ENCODE data around the gene FOXB2. TPM values are rescaled to one million over a fixed set of nuclear protein-coding genes. Genes with fewer than 3 reads are reported as not detected.
"Not testable (repeated sequence)": the region's sequence is repeated elsewhere in the genome, so short reads cannot be mapped to it uniquely, and the experiment has no call there.

The FOXB2 gene
- not detected for total RNA-seq

DNA sequence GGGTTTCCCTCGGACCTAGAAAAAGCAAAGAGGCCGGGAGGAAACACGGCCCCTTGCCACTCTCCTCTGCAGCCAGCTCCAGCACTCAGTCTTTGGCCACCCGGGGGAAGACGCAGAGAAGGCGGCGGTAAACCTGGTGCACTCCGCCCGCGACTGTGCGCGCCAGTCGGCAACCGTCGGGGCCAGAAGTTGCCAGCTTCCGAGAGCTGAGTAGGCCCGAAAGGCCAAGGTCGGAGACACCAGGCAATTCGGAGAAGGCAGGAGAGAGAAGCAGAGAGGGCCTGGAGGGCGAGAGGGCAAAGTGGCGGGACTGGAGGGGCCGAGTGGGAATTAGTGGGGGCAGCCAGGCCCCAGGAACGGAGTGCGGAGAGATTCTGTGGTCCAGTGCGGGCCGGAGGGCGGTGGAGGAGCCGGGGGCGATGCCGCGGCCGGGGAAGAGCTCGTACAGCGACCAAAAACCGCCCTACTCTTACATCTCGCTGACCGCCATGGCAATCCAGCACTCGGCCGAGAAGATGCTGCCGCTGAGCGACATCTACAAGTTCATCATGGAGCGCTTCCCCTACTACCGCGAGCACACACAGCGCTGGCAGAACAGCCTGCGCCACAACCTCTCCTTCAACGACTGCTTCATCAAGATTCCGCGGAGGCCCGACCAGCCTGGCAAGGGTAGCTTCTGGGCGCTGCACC lies at the start of gene FOXB2:
Gene FOXB2 (plus strand): TSS at position 420 of the 690 bp plus-strand sequence. CDS start 0 bp downstream, at position 420.
- WGBS, result 10% methylated on average over 51 of the region's 51 CpGs
- intact Hi-C loops (cut with DNase I), result no loop called here
- H3K27ac ChIP-seq (replicated peaks in 1 of 4), result no peak within 1 kb of the TSS
- H3K9me3 ChIP-seq, result no peaks in the 10 kb centered on the region
- no peak for TF ChIP-seq POLR2AphosphoS5 (IDR thresholded peaks at IDR 0.05)
- TF ChIP-seq, protein P1, sequence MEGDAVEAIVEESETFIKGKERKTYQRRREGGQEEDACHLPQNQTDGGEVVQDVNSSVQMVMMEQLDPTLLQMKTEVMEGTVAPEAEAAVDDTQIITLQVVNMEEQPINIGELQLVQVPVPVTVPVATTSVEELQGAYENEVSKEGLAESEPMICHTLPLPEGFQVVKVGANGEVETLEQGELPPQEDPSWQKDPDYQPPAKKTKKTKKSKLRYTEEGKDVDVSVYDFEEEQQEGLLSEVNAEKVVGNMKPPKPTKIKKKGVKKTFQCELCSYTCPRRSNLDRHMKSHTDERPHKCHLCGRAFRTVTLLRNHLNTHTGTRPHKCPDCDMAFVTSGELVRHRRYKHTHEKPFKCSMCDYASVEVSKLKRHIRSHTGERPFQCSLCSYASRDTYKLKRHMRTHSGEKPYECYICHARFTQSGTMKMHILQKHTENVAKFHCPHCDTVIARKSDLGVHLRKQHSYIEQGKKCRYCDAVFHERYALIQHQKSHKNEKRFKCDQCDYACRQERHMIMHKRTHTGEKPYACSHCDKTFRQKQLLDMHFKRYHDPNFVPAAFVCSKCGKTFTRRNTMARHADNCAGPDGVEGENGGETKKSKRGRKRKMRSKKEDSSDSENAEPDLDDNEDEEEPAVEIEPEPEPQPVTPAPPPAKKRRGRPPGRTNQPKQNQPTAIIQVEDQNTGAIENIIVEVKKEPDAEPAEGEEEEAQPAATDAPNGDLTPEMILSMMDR (IDR thresholded peaks at IDR 0.05), result no peak
- H3K4me1 ChIP-seq, result peaks cover 56 to 75% (median 70%) of the 10 kb centered on the region in 4 donors
- DNase-seq (ENCODE audit: extremely low spot score), result peak; percentile 75
- H3K4me3 ChIP-seq, result peak within 1 kb of the TSS; percentile 29 to 48 (median 39)
- peaks cover 35 to 100% (median 97%) of the 10 kb centered on the region in 4 donors for H3K27me3 ChIP-seq
- no peaks in the 10 kb centered on the region for H3K36me3 ChIP-seq

DNA sequence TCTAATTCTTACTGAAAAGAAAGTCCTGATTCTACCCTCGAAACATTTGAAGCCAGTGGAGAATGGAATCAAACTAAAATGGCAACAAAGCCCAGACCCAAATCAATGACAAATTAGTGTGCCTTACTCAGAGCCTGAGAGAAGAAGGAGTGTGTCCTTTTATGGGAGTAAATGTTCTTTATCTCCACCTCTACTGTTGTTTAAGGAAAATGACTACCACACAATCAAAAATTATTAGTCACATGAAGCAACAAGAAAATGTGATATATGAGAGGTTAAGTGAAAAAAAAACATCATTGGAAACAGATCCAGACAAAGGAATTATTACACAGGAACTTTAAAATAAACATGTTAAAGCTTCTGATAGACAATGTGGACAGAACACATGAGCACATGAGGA lies 49.7 kb upstream of the FOXB2 start:
- H3K36me3 ChIP-seq, result no peaks in the 10 kb centered on the region
- no peaks in the 10 kb centered on the region for H3K27me3 ChIP-seq
- H3K4me1 ChIP-seq, result no peaks in the 10 kb centered on the region
- peaks cover 0 to 15% (median 0%) of the 10 kb centered on the region in 4 donors for H3K9me3 ChIP-seq
- intact Hi-C loops (cut with DNase I), result no loop called here
- WGBS, result 89% methylated on average over 1 of the region's 1 CpG
- no peak overlapping the region for H3K4me3 ChIP-seq
- DNase-seq (ENCODE audit: extremely low spot score), result no peak
- TF ChIP-seq POLR2AphosphoS5 (IDR thresholded peaks at IDR 0.05) (no peak), EP300 (IDR thresholded peaks at IDR 0.05) (no peak), POLR2A (IDR thresholded peaks at IDR 0.05; ENCODE audit: low read depth) (no peak)
- TF ChIP-seq, protein P1 (IDR thresholded peaks at IDR 0.05), result no peak
- H3K27ac ChIP-seq (replicated peaks in 1 of 4), result no peak overlapping the region

DNA sequence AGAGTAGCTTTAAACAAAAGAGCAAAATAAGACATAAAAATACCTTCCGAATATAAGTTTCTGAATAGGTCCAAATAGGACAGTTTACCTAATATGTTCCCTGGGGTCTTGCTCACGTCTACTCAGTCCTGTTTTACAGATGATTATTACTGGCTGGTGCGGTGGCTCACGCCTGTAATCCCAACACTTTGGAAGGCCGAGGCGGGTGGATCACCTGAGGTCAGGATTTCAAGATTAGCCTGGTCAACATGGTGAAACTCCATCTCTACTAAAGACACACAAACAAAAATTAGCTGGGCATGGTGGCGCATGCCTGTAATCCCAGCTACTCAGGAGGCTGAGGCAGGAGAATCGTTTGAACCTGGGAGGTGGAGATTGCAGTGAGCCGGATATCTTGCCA lies 40.6 kb upstream of the FOXB2 start:
- H3K4me3 ChIP-seq; H3K27ac ChIP-seq (replicated peaks in 1 of 4); intact Hi-C loops (cut with DNase I); H3K4me1 ChIP-seq; H3K27me3 ChIP-seq; DNase-seq (ENCODE audit: extremely low spot score); H3K9me3 ChIP-seq; H3K36me3 ChIP-seq: not testable (repeated sequence)
- 85% methylated on average over 9 of the region's 9 CpGs for WGBS

DNA sequence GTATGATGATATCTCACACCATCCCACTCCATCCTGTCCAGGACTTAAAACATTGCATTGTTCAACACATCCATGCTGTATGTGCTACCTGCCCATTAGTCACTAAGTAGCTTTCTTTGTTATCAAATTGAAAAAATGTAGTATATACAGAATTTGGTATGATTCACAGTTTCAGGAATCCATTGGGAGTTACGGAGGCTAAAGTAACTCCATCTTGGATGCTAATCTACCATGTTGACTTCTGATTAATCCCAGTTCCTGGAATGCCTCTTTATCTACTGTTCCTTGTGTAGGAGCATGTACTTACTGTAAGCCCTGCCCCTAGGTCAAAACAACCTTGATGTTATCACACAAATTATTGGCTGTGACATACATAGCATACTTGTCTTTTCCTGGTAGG lies 38.9 kb upstream of the FOXB2 start:
- no peaks in the 10 kb centered on the region for H3K27me3 ChIP-seq
- 25% methylated on average over 1 of the region's 1 CpG for WGBS
- H3K27ac ChIP-seq (replicated peaks in 1 of 4), result no peak overlapping the region
- H3K4me3 ChIP-seq, result no peak overlapping the region
- peaks cover 0 to 4% (median 0%) of the 10 kb centered on the region in 4 donors for H3K4me1 ChIP-seq
- intact Hi-C loops (cut with DNase I), result no loop called here
- H3K36me3 ChIP-seq, result no peaks in the 10 kb centered on the region
- H3K9me3 ChIP-seq, result no peaks in the 10 kb centered on the region
- DNase-seq (ENCODE audit: extremely low spot score), result no peak
- no peak for TF ChIP-seq POLR2A (IDR thresholded peaks at IDR 0.05; ENCODE audit: low read depth)
- TF ChIP-seq, protein P1 (IDR thresholded peaks at IDR 0.05), result no peak

DNA sequence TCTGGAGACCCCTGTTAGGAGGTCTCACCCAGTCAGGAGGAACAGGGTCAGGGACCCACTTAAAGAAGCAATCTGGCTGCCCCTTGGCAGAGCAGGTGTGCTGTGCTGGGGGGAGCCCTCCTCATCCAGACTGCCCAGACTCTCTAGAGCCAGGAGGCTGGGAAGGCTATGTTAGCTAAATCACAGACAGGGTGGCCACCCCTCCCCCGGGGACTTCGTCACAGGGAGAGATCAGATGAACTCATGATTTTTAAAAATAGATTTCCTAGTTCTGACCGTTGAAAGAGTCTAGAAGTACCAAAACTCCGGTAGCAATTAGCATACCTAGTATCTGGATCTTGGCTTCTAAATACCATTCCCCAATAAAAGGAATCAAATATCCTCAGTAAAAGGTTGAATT lies 35.0 kb upstream of the FOXB2 start:
- 67% methylated on average over 4 of the region's 4 CpGs for WGBS

More for the DNA sequence above, 35.0 kb upstream of the FOXB2 start:
- intact Hi-C loops (cut with DNase I), result no loop called here
- TF ChIP-seq EP300 (IDR thresholded peaks at IDR 0.05), result no peak
- no peak for TF ChIP-seq POLR2AphosphoS5 (IDR thresholded peaks at IDR 0.05)
- TF ChIP-seq, protein P1 (IDR thresholded peaks at IDR 0.05), result no peak
- TF ChIP-seq POLR2A (IDR thresholded peaks at IDR 0.05; ENCODE audit: low read depth), result no peak
- H3K4me3 ChIP-seq, result no peak overlapping the region
- peaks cover 0 to 4% (median 0%) of the 10 kb centered on the region in 4 donors for H3K4me1 ChIP-seq
- H3K9me3 ChIP-seq, result no peaks in the 10 kb centered on the region
- H3K27ac ChIP-seq (replicated peaks in 1 of 4), result no peak overlapping the region
- no peak for DNase-seq (ENCODE audit: extremely low spot score)
- no peaks in the 10 kb centered on the region for H3K27me3 ChIP-seq
- no peaks in the 10 kb centered on the region for H3K36me3 ChIP-seq
